Measurements from ENCODE around the gene TLCD3B. TPM values are rescaled to one million over a fixed set of nuclear protein-coding genes. Genes with fewer than 3 reads are reported as not detected.
"Not testable (repeated sequence)": the region's sequence is repeated elsewhere in the genome, so short reads cannot be mapped to it uniquely, and the experiment has no call there.

TLCD3B gene
- total RNA-seq, 1 donor from 2014 or later = 1.0 TPM

DNA sequence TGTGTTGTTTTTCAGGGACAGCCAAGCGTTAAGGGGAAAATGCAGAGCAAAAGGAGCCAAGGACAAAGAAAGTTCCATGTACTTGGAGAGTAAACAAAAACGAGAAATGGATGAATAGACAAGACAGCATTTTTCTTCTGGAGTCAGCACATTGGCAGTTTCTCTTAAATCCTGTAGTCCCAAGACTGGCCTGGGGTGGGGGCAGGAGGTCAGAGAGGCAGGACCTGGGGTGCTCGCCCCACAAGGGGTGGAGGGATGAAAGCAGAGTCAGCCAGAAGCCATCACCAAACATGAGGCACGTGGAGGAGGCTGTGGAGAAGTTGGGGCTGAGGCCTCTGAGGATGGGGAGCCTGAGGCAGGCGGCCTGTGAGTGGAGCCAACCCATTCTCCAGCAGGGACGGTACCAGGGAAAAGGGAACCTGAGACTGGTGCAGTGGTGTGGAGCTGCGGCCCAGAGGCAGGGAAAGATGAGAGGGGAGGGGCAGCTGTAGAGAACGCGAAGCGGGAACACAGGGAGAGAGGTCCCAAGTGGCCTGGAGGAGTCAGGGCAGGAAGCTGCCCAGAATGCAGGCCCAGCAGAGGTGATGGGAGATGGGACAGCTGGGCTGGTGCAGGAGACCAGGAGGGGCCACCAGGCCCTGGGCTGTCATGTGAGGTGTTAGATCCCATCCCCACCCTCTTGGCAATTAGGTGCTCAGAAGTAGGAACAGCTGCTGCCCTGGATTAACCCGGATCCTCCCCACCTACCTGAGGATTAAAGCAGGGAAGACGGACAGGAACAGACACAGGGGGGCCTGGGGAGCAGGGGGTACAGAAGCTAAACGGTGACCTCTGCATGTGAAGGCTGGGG lies 3.3 kb downstream of the TLCD3B start:
- DNase-seq (ENCODE audit: low read depth) = peak; percentile 15

DNA sequence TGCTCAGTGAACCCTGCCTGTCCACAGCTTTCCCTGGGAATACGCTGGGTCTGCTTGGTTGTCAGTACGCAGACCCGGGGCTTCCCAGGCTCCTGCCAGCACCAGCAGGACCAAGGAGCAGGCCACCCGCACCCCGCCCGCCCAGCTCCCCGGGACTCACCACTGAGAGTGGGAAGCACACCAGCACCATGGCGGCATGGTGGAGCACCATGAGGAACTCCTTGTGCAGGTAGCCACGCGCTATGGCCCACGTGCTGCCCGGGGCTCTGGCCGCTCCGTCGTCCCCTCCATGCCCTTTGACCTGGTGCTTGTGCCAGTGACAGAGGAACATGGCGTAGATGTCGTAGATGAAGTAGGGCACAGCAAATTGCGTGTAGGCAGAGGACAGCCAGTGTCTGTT lies 4.6 kb downstream of the TLCD3B start:
- no peak for DNase-seq (ENCODE audit: low read depth)

DNA sequence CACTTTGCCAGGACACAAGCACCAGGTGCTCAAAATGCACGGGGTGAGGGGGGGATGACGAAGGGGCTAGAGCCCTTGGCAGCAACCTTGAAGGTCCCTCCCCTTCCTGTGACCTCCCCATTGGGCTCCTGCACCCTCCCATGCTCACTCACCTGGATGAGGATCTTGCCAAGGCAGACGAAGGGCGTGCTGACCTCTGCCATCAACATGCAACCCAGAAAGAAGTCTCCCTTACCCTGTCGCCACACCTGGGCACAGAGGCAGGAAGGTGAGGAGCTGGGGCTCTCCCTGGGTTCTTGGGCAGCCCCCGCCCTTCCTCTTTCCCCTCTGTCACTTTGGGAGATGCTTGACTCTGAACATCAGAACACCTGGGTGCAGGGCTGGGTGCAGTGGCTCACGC lies 5.5 kb downstream of the TLCD3B start:
- no peak for DNase-seq (ENCODE audit: low read depth)

DNA sequence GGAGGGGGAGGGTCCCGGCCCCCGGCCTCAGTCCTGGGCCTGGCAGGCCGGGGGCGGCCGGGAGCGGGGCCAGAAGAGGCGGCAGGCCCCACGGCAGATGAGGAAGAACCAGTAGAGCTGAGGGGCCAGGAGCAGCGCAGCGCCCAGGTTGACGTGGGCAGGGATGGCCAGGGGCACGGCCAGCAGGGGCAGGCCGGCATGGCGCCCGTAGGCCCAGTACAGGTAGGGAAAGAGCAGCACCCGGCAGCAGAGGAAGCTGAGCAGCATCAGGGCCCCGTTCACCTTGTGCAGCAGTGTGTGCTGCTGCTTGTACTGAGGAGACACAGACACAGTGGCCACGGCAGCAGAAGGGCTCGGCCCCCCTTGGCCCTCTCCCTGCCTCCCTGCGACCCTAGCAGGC lies 5.9 kb downstream of the TLCD3B start:
- DNase-seq (ENCODE audit: low read depth) = no peak

DNA sequence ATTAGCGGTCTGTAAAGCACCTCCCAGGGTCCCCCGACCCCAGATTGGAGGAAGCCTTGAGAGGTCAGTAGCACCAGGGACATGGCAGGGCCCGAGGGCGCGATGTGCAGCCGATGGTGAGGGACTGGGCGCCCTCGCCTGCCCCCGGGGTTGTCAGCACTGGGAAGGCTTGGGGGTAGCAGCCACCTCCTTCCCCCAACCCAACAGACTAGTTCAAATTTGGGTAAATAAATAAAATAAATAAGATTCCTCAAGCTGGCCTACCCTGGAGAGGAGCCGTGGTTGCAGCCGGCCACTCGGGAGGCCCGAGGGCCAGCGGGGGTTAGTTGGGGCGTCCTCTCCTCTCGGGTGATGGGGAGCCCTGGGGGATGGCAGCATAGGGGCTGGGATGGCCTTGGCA lies 6.6 kb downstream of the TLCD3B start:
- DNase-seq (ENCODE audit: low read depth) = no peak

DNA sequence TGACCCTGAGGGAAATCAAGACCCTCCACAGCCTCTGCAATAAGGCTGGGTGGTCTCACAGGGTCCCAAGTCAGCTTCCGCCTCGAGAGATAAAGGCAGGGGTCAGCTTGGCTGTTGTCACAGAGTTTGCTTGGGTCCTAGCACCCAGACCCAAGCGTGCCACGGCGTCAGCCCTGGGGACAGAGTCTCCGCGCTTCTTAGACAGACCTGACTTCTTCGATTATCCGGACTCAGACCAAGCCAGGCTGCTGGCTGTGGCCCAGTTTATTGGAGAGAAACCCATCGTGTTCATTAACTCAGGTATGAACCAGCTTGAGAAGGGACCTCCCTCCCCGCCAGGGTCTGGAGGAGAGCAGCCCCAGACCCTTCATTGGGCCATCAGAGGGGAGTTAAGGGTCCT lies 7.5 kb downstream of the TLCD3B start:
- DNase-seq (ENCODE audit: low read depth) = no peak

DNA sequence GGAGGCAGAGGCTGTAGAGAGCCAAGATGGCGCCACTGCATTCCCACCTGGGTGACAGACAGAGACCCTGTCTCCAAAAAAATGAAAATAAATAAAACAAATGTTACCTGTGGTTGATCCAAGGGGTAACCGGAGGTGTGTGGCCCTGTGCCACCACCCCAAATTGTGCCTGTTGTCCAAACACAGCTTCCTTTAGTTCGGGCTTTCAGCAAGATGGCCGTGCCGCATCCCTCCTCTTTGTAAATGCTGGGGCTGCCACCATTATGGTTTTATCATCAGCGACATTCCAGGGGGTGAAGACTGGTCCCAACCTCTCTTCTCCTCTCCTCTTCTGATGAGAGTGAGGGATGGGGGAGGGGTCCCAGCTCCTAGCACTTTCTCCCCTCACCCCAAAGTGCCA lies 8.2 kb downstream of the TLCD3B start, which contains the start of gene C16orf92:
Gene C16orf92 (plus strand): TSS at position 312 of the 400 bp plus-strand sequence. CDS start 143 bp downstream, outside the sequence.
- DNase-seq (ENCODE audit: low read depth) = no peak

DNA sequence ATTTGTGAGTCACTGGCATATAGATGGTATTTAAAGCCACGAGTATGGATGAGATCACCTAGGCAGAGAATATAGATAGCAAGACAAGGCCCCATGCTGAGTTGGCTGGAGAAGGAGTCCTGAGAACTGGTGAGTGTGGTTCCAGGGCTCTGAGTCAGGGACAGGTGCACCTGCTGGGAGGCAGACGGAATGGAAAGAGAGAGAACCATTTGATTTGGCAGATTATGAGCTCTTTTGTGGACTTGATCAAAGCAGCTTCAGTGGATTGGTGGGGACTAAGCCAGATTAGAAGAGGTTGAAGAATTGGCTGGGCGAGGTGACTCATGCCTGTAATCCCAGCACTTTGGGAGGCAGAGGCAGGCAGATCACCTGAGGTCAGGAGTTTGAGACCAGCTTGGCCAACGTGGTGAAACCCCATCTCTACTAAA lies 12.3 kb downstream of the TLCD3B start:
- DNase-seq (ENCODE audit: low read depth) = no peak

DNA sequence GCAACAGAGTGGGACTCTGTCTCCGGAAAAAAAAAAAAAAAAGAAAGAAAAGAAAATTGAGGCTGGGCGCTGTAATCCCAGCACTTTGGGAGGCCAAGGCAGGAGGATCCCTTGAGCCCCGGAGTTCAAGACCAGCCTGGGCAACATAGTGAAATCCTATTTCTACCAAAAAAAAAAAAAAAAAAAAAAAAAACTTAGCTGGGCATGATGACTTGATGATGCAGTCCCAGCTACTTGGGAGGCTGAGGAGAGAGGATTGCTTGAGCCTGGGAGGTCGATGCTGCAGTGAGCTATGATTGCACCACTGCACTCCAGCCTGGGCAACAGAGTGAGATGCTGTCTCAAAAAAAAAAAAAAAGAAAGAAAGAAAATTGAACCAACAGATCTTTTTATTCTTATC lies 13.1 kb downstream of the TLCD3B start:
- DNase-seq (ENCODE audit: low read depth) = not testable (repeated sequence)

DNA sequence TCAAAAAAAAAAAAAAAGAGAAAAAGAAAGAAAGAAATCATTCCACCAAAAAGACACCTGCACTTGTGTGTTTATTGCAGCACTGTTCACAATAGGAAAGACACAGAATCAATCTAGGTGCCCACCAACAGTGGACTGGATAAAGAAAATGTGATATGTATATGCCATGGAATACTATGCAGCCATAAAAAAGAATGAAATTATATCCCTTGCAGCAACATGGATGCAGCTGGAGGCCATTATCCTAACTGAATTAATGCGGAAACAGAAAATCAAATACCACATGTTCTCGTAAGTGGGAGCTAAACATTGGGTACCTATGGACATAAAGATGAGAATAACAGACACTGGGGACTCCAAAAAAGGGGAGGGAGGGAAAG lies 13.8 kb downstream of the TLCD3B start:
- no peak for DNase-seq (ENCODE audit: low read depth)

DNA sequence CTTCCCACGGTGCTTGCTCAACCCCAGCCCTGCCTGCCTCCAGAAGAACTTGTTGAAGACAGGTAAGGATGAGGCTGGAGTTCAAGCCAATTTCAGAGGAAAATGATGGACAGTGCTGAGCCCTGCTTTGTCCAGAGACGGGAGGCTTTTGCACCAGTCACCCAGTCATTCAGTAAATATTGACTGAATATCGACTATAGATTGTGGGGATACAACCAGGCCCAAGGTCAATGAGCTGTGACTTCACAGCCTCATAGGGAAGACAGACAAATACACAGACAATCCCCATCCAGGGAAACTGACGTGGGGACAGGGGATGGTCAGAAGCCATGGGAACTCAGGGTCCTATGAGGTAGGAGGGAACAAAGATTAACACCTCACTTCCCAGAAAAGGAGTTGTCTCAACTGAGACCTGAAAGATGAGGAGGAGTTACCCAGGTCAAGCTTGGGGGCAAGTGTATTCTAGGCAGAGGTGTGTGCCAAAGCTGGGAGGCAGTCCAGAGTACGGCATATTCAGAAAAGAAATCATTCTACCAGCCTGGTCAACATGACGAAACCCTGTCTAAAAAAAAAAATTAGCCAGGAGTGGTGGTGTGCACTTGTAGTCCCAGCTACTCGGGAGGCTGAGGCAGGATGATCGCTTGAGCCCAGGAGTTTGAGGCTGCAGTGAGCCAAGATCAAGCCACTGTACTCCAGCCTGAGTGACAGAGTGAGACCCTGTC lies 14.4 kb downstream of the TLCD3B start:
- no peak for DNase-seq (ENCODE audit: low read depth)

DNA sequence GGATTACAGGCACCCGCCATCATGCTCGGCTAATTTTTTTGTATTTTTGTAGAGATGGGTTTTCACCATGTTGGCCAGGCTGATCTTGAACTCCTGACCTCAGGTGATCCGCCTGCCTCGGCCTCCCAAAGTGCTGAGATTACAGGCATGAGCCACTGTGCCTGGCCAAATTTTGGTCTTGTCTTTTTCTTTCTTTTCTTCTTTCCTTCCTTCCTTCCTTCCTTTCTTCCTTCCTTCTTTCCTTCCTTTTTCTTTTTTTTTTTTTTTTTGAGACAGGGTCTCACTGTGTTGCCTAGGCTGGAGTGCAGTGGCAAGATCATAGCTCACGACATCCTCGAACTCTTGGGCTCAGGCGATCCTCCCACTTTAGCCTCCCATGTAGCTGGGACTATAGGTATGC lies 15.6 kb downstream of the TLCD3B start:
- DNase-seq (ENCODE audit: low read depth) = not testable (repeated sequence)

DNA sequence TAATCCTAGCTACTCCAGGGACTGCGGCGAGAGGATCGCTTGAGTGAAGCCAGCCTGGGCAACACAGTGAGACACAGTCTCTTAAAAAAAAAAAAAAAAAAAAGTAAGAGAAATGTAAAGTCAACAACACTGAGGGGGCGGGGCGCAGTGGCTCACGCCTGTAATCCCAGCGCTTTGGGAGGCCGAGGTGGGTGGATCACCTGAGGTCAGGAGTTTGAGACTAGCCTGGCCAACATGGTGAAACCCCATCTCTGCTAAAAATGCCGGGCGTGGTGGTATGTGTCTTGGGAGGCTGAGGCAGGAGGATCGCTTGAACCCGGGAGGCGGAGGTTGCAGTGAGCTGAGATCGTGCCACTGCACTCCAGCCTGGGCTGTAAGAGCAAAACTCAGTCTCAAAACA lies 18.5 kb downstream of the TLCD3B start:
- DNase-seq (ENCODE audit: low read depth) = not testable (repeated sequence)

DNA sequence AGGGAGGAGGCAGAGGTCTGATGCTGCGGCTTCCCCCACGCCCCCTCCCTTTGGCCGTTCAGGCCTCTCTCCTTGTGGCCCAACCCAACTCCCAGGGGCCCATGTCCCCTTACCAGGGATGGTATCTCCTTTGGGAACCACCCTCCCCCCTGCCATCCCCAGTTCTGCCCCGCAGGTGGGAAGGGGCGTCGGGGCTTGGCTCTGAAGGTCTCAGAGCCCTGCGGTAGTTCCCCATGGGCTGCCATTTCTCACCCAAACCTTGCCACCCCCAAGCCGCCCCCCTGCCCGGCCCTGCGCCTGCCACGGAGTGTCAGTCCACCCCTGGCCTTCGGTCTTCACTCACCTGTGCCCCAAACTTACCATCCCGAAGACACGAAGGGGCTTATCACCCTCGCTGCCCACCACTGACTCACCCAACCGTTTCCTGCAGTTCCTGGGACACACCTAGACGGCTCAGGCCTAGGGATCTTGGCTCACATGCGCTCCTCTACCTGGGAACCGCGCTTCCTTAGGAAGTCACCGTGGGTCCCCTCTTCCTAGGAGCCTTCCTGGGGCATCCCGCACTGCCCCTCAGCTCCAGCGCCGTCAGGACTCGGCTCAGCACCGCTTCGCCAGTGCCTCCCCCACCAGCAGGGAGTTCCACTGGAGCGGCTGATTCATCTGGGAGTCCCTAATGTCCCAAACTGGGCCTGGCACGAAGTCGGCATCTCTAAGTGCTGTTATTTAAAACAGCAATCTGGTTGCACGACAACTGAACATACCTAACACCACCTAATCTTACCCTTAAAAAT lies 19.2 kb downstream of the TLCD3B start:
- DNase-seq (ENCODE audit: low read depth) = no peak

DNA sequence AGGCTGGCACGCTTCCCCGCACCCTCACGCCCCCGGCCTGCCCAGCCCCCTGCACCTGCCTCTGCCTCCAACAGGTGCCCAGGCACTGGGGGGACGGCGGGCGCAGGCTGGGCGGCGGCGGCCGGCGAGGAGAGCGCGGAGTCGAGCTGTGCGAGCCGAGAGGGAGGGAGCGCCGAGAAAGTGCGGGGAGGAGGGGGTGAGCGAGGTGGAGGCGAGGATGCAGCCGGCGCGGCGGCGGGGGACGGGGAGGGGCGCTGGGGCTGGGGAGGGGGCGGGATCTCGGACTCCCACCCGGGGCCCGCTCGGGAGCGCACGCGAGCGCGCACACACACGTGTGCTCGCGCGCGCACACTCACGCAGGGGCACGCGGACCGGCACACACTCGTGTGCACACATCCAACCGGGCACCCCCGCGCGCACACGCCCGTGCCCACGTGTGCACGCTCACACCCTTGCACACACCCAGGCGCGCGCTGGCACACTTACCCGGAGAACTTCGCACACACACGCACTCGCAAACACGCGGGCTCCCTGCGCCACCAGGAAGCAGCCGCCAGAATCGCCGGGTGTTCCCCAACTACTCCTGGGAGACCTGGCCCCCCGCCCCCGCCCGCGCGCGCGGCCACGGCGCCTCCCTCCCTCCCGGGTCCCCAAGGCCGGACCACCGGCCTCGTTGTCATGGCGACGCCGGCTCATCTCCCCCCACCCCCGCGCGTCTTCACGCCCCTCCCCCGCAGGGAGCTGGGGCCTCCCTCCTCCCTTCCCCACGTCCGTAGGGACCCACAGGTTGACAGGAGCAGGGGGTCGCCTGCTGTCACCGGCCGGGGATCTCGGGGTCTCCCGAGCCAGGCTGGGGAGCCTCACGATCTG lies 20.0 kb downstream of the TLCD3B start, which contains the start of gene DOC2A:
Gene DOC2A (minus strand): TSS at position 184 of the 870 bp plus-strand sequence. CDS start 805 bp downstream, outside the sequence.
- DNase-seq (ENCODE audit: low read depth) = no peak

DNA sequence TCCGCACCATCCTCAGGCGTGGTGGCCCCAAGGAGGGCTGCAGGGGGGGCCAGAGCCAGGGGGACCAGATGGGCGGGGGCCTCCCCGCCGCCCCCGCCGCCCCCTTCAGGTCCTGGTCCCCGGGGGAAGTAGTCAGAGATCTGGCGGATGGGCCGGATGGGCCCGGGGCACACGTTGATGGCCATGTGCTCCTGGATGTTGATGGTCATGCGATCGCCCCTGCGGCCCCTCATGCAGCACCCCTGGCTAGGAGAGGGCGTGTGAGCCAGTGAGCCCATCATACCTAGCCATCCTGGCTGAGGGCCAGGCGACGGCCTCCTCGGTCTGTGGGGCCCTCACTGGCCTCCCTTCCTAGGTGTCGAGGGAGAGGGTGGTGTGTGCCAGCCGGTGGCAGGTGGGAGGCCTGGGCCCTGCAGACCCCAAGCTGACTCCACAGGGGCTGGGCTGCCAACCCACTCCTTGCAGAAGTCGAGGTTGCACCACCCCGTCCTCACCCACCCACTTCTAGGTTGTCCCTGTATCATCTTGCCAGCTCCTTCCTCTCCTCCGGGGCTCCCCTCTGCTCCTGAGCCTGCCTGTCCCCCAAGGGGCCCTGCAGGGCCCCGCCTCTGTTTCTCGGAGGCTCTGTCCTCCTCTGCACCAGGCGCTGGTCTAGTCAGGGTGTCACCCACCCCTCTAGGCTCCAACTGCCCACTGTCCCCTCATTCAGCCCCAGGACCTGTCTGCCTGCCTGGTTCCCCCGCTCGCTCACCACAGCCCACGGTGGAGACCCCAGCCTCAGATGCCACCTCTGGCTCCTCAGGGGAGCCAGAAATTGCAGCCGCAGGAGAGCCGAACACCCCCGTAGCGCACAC lies 20.9 kb downstream of the TLCD3B start:
- no peak for DNase-seq (ENCODE audit: low read depth)

DNA sequence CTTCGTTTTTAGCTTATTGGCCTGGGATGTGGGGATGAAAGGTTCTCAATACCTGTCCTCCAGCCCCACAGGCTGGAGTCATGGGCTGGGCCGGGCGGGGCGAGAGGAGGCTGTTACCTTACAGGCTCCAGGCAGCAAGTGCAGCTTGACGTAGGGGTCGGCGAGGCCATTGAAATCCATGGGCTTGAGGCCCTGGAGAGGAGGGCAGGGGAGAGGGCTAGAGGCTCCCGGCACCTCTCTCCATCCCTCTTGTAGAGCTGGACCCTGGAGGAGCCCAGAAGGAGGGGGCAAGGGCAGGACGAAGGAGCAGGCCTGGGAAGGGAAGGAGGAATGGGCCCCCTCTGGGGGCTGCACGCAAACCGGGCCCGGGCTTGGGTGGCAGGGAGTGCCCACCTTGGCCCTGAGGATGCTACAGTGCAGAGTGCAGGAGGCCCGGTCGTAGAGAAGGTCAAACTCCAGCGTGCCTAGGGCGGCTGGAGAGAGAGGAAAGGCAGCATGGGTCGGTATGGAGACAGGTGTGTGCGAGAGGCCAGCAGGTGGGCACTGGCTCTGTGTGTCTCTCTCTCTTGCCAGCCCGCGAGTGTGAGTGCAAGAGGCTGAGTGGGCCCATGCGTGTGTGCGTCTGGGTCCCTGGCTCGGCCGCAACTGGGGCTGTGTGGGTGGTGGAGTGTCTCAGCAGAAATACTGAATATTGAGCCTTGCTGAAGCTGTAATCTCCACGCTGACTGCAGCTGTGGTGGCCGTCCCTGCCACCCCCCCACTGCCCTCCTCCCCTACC lies 21.8 kb downstream of the TLCD3B start:
- no peak for DNase-seq (ENCODE audit: low read depth)

DNA sequence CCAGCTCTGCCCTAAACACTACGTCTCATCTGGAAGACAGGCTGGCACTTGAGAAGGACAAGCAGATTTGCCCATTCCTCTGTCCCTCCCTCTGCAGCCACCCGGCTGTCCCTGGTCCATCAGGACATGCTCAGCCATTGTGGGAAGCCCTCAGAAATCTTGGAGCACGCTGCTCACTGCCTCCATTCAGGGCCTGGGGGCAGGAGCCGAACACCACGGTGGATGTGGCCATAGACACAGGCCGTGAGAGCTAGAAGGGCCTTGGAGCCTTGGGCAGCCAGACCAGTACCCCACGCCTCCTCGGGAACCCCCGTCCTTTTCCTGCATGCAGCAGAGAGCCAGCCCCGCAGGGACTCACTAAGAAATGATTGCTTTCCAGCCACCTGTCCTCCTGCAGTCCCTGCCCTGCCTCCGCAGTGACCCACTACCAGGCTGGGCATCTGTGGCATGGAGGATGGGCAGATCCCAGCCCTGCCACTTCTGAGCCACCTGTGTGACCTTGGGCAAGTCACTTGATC lies 23.6 kb downstream of the TLCD3B start:
- no peak for DNase-seq (ENCODE audit: low read depth)
